H1 (cell line): ENCODE measurements around the gene MBNL1. TPM values are rescaled to one million over a fixed set of nuclear protein-coding genes. Genes with fewer than 3 reads are reported as not detected.

ENCODE experiments used
- ATF3 ChIP-seq: IDR thresholded peaks from 2 replicates; pipeline ENCODE4 v1.6.1; 2011; ENCODE audit warnings: low read depth, mild to moderate bottlenecking, low read length; ENCODE audit not compliant: insufficient read depth
- CTCF ChIP-seq, 3 experiments: IDR thresholded peaks; 1 replicate in 2 of 3; 2 replicates in 1 of 3; pipeline versions ENCODE4 v1.5.1 to v1.6.1; 2011; ENCODE audit warnings: low read length in 3 of 3, mild to moderate bottlenecking in 3 of 3, inconsistent platforms in 2 of 3, low read depth in 1 of 3, moderate library complexity in 1 of 3; ENCODE audit not compliant: insufficient read depth in 1 of 3; ENCODE audit errors: control extremely low read depth in 1 of 3
- NRF1 ChIP-seq: IDR thresholded peaks from 2 replicates; pipeline ENCODE4 v1.6.1; 2011; ENCODE audit warnings: mild to moderate bottlenecking, low read depth, low read length, improper control_type of control experiment
- RAD21 ChIP-seq, 2 experiments: IDR thresholded peaks in 1 of 2; conservative IDR thresholded peaks in 1 of 2; 2 replicates each; pipeline ENCODE4 v1.6.1; 2011; ENCODE audit warnings: low read depth in 2 of 2, low read length in 2 of 2, improper control_type of control experiment in 1 of 2, inconsistent platforms in 1 of 2, mild to moderate bottlenecking in 1 of 2, moderate library complexity in 1 of 2
- polyA plus RNA-seq, 7 experiments: library from polyadenylated mRNA; depleted of rRNA in 3 of 7; stranded (reverse) in 5 of 7; unstranded in 2 of 7; fragments of >200 nt in 5 of 7; fragments of 200-250 nt in 2 of 7; gene quantifications; 1 replicate in 5 of 7; 2 replicates in 1 of 7; 4 replicates in 1 of 7; pipeline versions ENCODE4 v1.2.1 to v1.2.3, GENCODE V29; 2011 to 2013; ENCODE audit warnings: missing spikeins in 2 of 7, mixed read lengths in 2 of 7
- total RNA-seq: library from RNA; stranded (reverse); fragmentation: NEBNext Ultra II Directional; extraction: Animal tissue kit (Norgen Biotek cat#: 25700); gene quantifications from 2 replicates; pipeline ENCODE4 v1.2.1, GENCODE V29; 2021

MBNL1 gene
- total and polyA plus RNA-seq, 2 of the 8 experiments (the other 6 are each of a cell fraction or from before 2014, with no cell fraction given), result 5.0 to 16.4 TPM

- TF ChIP-seq ATF3, result no peak
- TF ChIP-seq RAD21 (IDR thresholded peaks at IDR 0.05 in 1 of 2, conservative IDR thresholded peaks at IDR 0.05 in 1 of 2; ENCODE audit: low read depth in 2 of 2, low read length in 2 of 2), result no peak
- no peak for TF ChIP-seq CTCF (IDR thresholded peaks at IDR 0.05; ENCODE audit: control extremely low read depth in 1 of 3, insufficient read depth in 1 of 3, low read depth in 1 of 3, low read length in 3 of 3)
- no peak for TF ChIP-seq NRF1
Observed at GRCh38 chr3:152461460-152461859, 192.7 kb downstream of the MBNL1 start (continued).
